Naive thymus-derived CD4-positive, alpha-beta T cell (primary cell): Measurements from ENCODE around the gene LZIC. TPM values are rescaled to one million over a fixed set of nuclear protein-coding genes. Genes with fewer than 3 reads are reported as not detected.

Experiments
- ATAC-seq: fragments of 150-1000 bp; cut with Tn5 transposase; 2 replicates; pipeline ENCODE4 v1.10.0; 2021; ENCODE audit warnings: mild to moderate bottlenecking, moderate library complexity
- CTCF ChIA-PET: fragments of 350-600 bp; sonication (Branson Sonifier 250); formaldehyde crosslinking; loops from one replicate; lab custom pipeline; 2021; ENCODE audit warnings: antibody characterized with exemption; lab: Charles Lee
- POLR2A ChIA-PET: fragments of 350-600 bp; sonication (Branson Sonifier 250); formaldehyde crosslinking; loops from one replicate; lab custom pipeline; 2021; ENCODE audit warnings: antibody characterized with exemption, inconsistent platforms; lab: Charles Lee
- DNase-seq, 9 donors: peaks; one replicate each; pipeline versions ENCODE4 v3.0.0 to v3.0.0-alpha.2; 2020 to 2022; ENCODE audit warnings: mixed read lengths in 1 of 9
- H3K27ac ChIP-seq: one replicate; pipeline ENCODE4 v1.7.0; 2013; ENCODE audit warnings: mild to moderate bottlenecking, low read depth, low read length, moderate library complexity
- H3K27me3 ChIP-seq, 2 donors: one replicate each; pipeline ENCODE4 v1.7.0; 2013; ENCODE audit warnings: low read length in 2 of 2, mild to moderate bottlenecking in 2 of 2, moderate library complexity in 2 of 2; ENCODE audit not compliant: control insufficient read depth in 2 of 2, insufficient read depth in 2 of 2
- H3K36me3 ChIP-seq, 3 experiments: 1 replicate in 2 of 3; 2 replicates in 1 of 3; pipeline ENCODE4 v1.7.0; 2013; ENCODE audit warnings: low read length in 3 of 3, mild to moderate bottlenecking in 3 of 3, moderate library complexity in 1 of 3; ENCODE audit not compliant: insufficient read depth in 3 of 3, control insufficient read depth in 2 of 3
- H3K4me1 ChIP-seq, 2 donors: one replicate each; pipeline ENCODE4 v1.7.0; 2013; ENCODE audit warnings: low read length in 2 of 2, mild to moderate bottlenecking in 2 of 2, moderate library complexity in 1 of 2; ENCODE audit not compliant: control insufficient read depth in 2 of 2, insufficient read depth in 2 of 2
- H3K4me3 ChIP-seq: 2 replicates; pipeline ENCODE4 v1.7.0; 2013; ENCODE audit warnings: mild to moderate bottlenecking, low read length
- H3K9me3 ChIP-seq, 3 experiments: 1 replicate in 2 of 3; 2 replicates in 1 of 3; pipeline ENCODE4 v1.7.0; 2013; ENCODE audit warnings: low read length in 3 of 3; ENCODE audit not compliant: control insufficient read depth in 2 of 3
- H3K27ac Mint-ChIP-seq, 9 donors: one replicate each; pipeline ENCODE4 v1.8.0; 2020 to 2022; ENCODE audit warnings: mixed read lengths in 9 of 9, mild to moderate bottlenecking in 8 of 9, moderate library complexity in 5 of 9, inconsistent platforms in 2 of 9
- H3K27me3 Mint-ChIP-seq, 5 donors: one replicate each; pipeline ENCODE4 v1.8.0; 2021 to 2022; ENCODE audit warnings: mixed read lengths in 5 of 5, mild to moderate bottlenecking in 1 of 5
- H3K36me3 Mint-ChIP-seq, 5 donors: one replicate each; pipeline ENCODE4 v1.8.0; 2020 to 2022; ENCODE audit warnings: mixed read lengths in 5 of 5, mild to moderate bottlenecking in 3 of 5, inconsistent platforms in 1 of 5
- H3K4me1 Mint-ChIP-seq, 7 donors: one replicate each; pipeline ENCODE4 v1.8.0; 2020 to 2022; ENCODE audit warnings: mixed read lengths in 7 of 7, mild to moderate bottlenecking in 3 of 7, inconsistent platforms in 1 of 7
- H3K4me3 Mint-ChIP-seq, 10 donors: one replicate each; pipeline ENCODE4 v1.8.0; 2020 to 2022; ENCODE audit warnings: mild to moderate bottlenecking in 10 of 10, mixed read lengths in 10 of 10, moderate library complexity in 6 of 10, inconsistent platforms in 2 of 10
- H3K9me3 Mint-ChIP-seq, 11 donors: one replicate each; pipeline ENCODE4 v1.8.0; 2020 to 2022; ENCODE audit warnings: mixed read lengths in 11 of 11, mild to moderate bottlenecking in 4 of 11, inconsistent platforms in 1 of 11, moderate library complexity in 1 of 11
- intact Hi-C, 2 donors: fragments of 100-400 bp; cut with micrococcal nuclease; formaldehyde crosslinking; loops; one replicate each; pipeline ENCODE4 v1.15.1; 2023
- polyA plus RNA-seq, 2 donors: library from polyadenylated mRNA; unstranded; fragments of 300-500 nt; fragmentation: Illumina TruSeq; gene quantifications; one replicate each; pipeline ENCODE4 v1.2.3, GENCODE V29; 2021
- total RNA-seq, 6 experiments: library from RNA in 5 of 6; stranded (reverse) in 5 of 6; gene quantifications; 1 replicate in 5 of 6; 2 replicates in 1 of 6; pipeline ENCODE4 v1.2.3 and lab custom pipeline; 2021 to 2026

The LZIC gene
- total and polyA plus RNA-seq, 7 experiments from 2014 or later = 18.0 to 44.0 (median 34.6) TPM

- Mint-ChIP-seq H3K27ac (peak overlapping the region in 5 of 9 donors; percentile 11 to 68 (median 54)), H3K27me3 (peaks cover 0 to 19% (median 0%) of the 10 kb centered on the region in 5 donors), H3K4me3 (no peak overlapping the region), H3K4me1 (peaks cover 11 to 23% (median 18%) of the 10 kb centered on the region in 7 donors), H3K36me3 (no peaks in the 10 kb centered on the region), H3K9me3 (no peaks in the 10 kb centered on the region)
- Histone ChIP-seq H3K4me1 (peaks cover 4 to 5% of the 10 kb centered on the region in 2 donors), H3K27me3 (no peaks in the 10 kb centered on the region), H3K36me3 (peaks cover 0 to 2% (median 0%) of the 10 kb centered on the region in 3 experiments), H3K9me3 (no peaks in the 10 kb centered on the region), H3K27ac (no peak overlapping the region), H3K4me3 (no peak overlapping the region)
- ChIA-PET CTCF (interaction anchor here (0.6 kb wide), 1 partner anchor 298 kb away, joined by 3 read pairs; no protein-coding TSS in a partner anchor), POLR2A (no interaction called here)
- DNase-seq = no peak
- ATAC-seq = no peak
- intact Hi-C loops = loop anchor here (5.0 to 10.0 kb wide), 2 partner anchors 1098 to 1100 kb away; partner anchors contain the start of gene TARDBP (in 2 of the 2)
These were observed 28.6 kb downstream of the LZIC start for GRCh38 chr1:9914610-9914937.

GRCh38 chr1:9912264-9912936, 30.8 kb downstream of the LZIC start:
- ChIA-PET POLR2A (interaction anchor here (0.6 to 1.6 kb wide), 2 partner anchors 31 to 95 kb away, joined by 3 to 6 read pairs; partner anchors contain the start of genes LZIC and NMNAT1), CTCF (no interaction called here)
- Mint-ChIP-seq H3K36me3 (no peaks in the 10 kb centered on the region), H3K4me1 (peaks cover 25 to 36% (median 30%) of the 10 kb centered on the region in 7 donors), H3K9me3 (no peaks in the 10 kb centered on the region), H3K4me3 (peak overlapping the region; percentile 35 to 75 (median 62)), H3K27ac (peak overlapping the region; percentile 9 to 94 (median 82)), H3K27me3 (peaks cover 0 to 15% (median 0%) of the 10 kb centered on the region in 5 donors)
- Histone ChIP-seq H3K27me3 (no peaks in the 10 kb centered on the region), H3K4me3 (no peak overlapping the region), H3K36me3 (peaks cover 0 to 3% (median 0%) of the 10 kb centered on the region in 3 experiments), H3K4me1 (peaks cover 13 to 15% of the 10 kb centered on the region in 2 donors), H3K9me3 (no peaks in the 10 kb centered on the region), H3K27ac (peak overlapping the region; percentile 49)
- ATAC-seq (no peak), DNase-seq (no peak)
- intact Hi-C loops = loop anchor here (5.0 to 10.0 kb wide), 2 partner anchors 1100 to 1102 kb away; partner anchors contain the start of gene TARDBP (in 2 of the 2)

- intact Hi-C loops = loop anchor here (1.0 to 10.0 kb wide), 20 partner anchors 33 to 1104 kb away; partner anchors contain the start of genes LZIC (in 2 of the 2), NMNAT1 (in 2 of the 2), SLC25A33 (in 2 of the 2) and TARDBP (in 2 of the 2)
- ChIA-PET CTCF (interaction anchor here (0.6 to 1.0 kb wide), 3 partner anchors 32 to 282 kb away, joined by 3 to 4 read pairs (median 4); partner anchors contain the start of genes LZIC and NMNAT1), POLR2A (interaction anchor here (0.9 to 1.3 kb wide), 6 partner anchors 18 to 1999 kb away, joined by 3 to 9 read pairs (median 3); partner anchors contain the start of genes LZIC, NMNAT1 and UBE4B)
- H3K27ac Mint-ChIP-seq = peak overlapping the region; percentile 84 to 98 (median 97)
- H3K4me3 ChIP-seq = peak overlapping the region; percentile 89
- H3K27me3 ChIP-seq = no peaks in the 10 kb centered on the region
- peaks cover 13 to 15% of the 10 kb centered on the region in 2 donors for H3K4me1 ChIP-seq
- H3K36me3 ChIP-seq = peaks cover 0 to 3% (median 0%) of the 10 kb centered on the region in 3 experiments
- DNase-seq = peak; percentile 99 to 100 (median 100)
- H3K36me3 Mint-ChIP-seq = no peaks in the 10 kb centered on the region
- no peaks in the 10 kb centered on the region for H3K9me3 ChIP-seq
- peaks cover 25 to 43% (median 31%) of the 10 kb centered on the region in 7 donors for H3K4me1 Mint-ChIP-seq
- ATAC-seq = peak; percentile 95
- peaks cover 0 to 10% (median 0%) of the 10 kb centered on the region in 5 donors for H3K27me3 Mint-ChIP-seq
- peak overlapping the region; percentile 75 for H3K27ac ChIP-seq
- H3K9me3 Mint-ChIP-seq = no peaks in the 10 kb centered on the region
- H3K4me3 Mint-ChIP-seq = peak overlapping the region; percentile 88 to 98 (median 96)
These were observed 32.6 kb downstream of the LZIC start for GRCh38 chr1:9910423-9911178.

GRCh38 chr1:9910076-9910422, 33.1 kb downstream of the LZIC start, which contains the start of gene CTNNBIP1:
Gene CTNNBIP1 (minus strand): TSS chr1:9910269. CDS start chr1:9872064, 38,205 bp downstream.
- intact Hi-C loops = loop anchor here (1.0 to 10.0 kb wide), 20 partner anchors 33 to 1105 kb away; partner anchors contain the start of genes LZIC (in 2 of the 2), NMNAT1 (in 2 of the 2), SLC25A33 (in 2 of the 2) and TARDBP (in 2 of the 2)
- no peaks in the 10 kb centered on the region for H3K9me3 Mint-ChIP-seq
- ATAC-seq = no peak

GRCh38 chr1:9909234-9910046, 33.8 kb downstream of the LZIC start:
- Mint-ChIP-seq H3K27me3 (peaks cover 0 to 5% (median 0%) of the 10 kb centered on the region in 5 donors), H3K9me3 (no peaks in the 10 kb centered on the region), H3K36me3 (peaks cover 0 to 1% (median 0%) of the 10 kb centered on the region in 5 donors), H3K4me1 (peaks cover 25 to 44% (median 35%) of the 10 kb centered on the region in 7 donors), H3K27ac (peak overlapping the region; percentile 69 to 93 (median 86)), H3K4me3 (peak overlapping the region; percentile 85 to 100 (median 95))
- ChIA-PET POLR2A (interaction anchor here (0.8 to 0.9 kb wide), 2 partner anchors 8 to 32 kb away, joined by 3 read pairs; no protein-coding TSS in a partner anchor), CTCF (interaction anchor here (0.5 to 0.6 kb wide), 2 partner anchors 35 to 129 kb away, joined by 4 to 7 read pairs; no protein-coding TSS in a partner anchor)
- no peak for ATAC-seq
- DNase-seq = peak in 8 of 9 donors; percentile 4 to 44 (median 18)
- peak overlapping the region; percentile 74 for H3K4me3 ChIP-seq
- no peaks in the 10 kb centered on the region for H3K9me3 ChIP-seq
- peak overlapping the region; percentile 72 for H3K27ac ChIP-seq
- H3K36me3 ChIP-seq = peaks cover 0 to 3% (median 0%) of the 10 kb centered on the region in 3 experiments
- peaks cover 13 to 15% of the 10 kb centered on the region in 2 donors for H3K4me1 ChIP-seq
- no peaks in the 10 kb centered on the region for H3K27me3 ChIP-seq
- intact Hi-C loops = loop anchor here (1.0 to 10.0 kb wide), 20 partner anchors 34 to 1105 kb away; partner anchors contain the start of genes LZIC (in 2 of the 2), NMNAT1 (in 2 of the 2), SLC25A33 (in 2 of the 2) and TARDBP (in 2 of the 2)

More at GRCh38 chr1:9910076-9910422, 33.1 kb downstream of the LZIC start, which contains the start of gene CTNNBIP1:
- no peaks in the 10 kb centered on the region for H3K9me3 ChIP-seq
- peak within 1 kb of the TSS; percentile 95 to 100 (median 96) for H3K4me3 Mint-ChIP-seq
- peaks cover 0 to 9% (median 0%) of the 10 kb centered on the region in 5 donors for H3K27me3 Mint-ChIP-seq
- peaks cover 13 to 15% of the 10 kb centered on the region in 2 donors for H3K4me1 ChIP-seq
- POLR2A ChIA-PET = interaction anchor here (1.0 to 1.3 kb wide), 4 partner anchors 19 to 194 kb away, joined by 3 to 6 read pairs (median 3); partner anchors contain the start of gene UBE4B
- H3K36me3 ChIP-seq = peaks cover 0 to 3% (median 0%) of the 10 kb centered on the region in 3 experiments
- H3K4me3 ChIP-seq = peak within 1 kb of the TSS; percentile 89
- H3K36me3 Mint-ChIP-seq = peaks cover 0 to 1% (median 0%) of the 10 kb centered on the region in 5 donors
- peak within 1 kb of the TSS; percentile 84 to 98 (median 97) for H3K27ac Mint-ChIP-seq
- peaks cover 25 to 44% (median 33%) of the 10 kb centered on the region in 7 donors for H3K4me1 Mint-ChIP-seq
- no peak for DNase-seq
- peak within 1 kb of the TSS; percentile 75 for H3K27ac ChIP-seq
- H3K27me3 ChIP-seq = no peaks in the 10 kb centered on the region
- CTCF ChIA-PET = no interaction called here
